T-helper 2 cell treated with Interferon-gamma antibody and Interleukin-4, amounts not matched to agents 5 μg/mL and 100 μg/mL, for 36 hours (primary cell): ENCODE measurements around the gene SNED1.

Source experiments
- DNase-seq: peaks from one replicate; pipeline ENCODE4 v3.0.0; 2021; ENCODE audit warnings: low spot score
- H3K27ac Mint-ChIP-seq: one replicate; pipeline ENCODE4 v1.8.0; 2021; ENCODE audit warnings: mild to moderate bottlenecking, mixed read lengths
- H3K27me3 Mint-ChIP-seq: one replicate; pipeline ENCODE4 v1.8.0; 2021; ENCODE audit warnings: low read depth, mixed read lengths
- H3K36me3 Mint-ChIP-seq: one replicate; pipeline ENCODE4 v1.8.0; 2021; ENCODE audit warnings: low read depth, mixed read lengths
- H3K4me1 Mint-ChIP-seq: one replicate; pipeline ENCODE4 v1.8.0; 2021; ENCODE audit warnings: low read depth, mixed read lengths
- H3K4me3 Mint-ChIP-seq: one replicate; pipeline ENCODE4 v1.8.0; 2022; ENCODE audit warnings: mild to moderate bottlenecking, moderate library complexity, mixed read lengths
- H3K9me3 Mint-ChIP-seq: one replicate; pipeline ENCODE4 v1.8.0; 2021; ENCODE audit warnings: mixed read lengths

The SNED1 gene

GRCh38 chr2:241038374-241039180 is 40.2 kb downstream of the SNED1 start:
- Mint-ChIP-seq H3K9me3 (no peaks in the 10 kb centered on the region), H3K36me3 (peaks cover 17% of the 10 kb centered on the region), H3K27me3 (peaks cover 11% of the 10 kb centered on the region), H3K27ac (no peak overlapping the region), H3K4me1 (peaks cover 39% of the 10 kb centered on the region), H3K4me3 (peak overlapping the region; percentile 89)
- no peak for DNase-seq

- Mint-ChIP-seq H3K27me3 (peaks cover 18% of the 10 kb centered on the region), H3K4me1 (peaks cover 39% of the 10 kb centered on the region), H3K36me3 (peaks cover 17% of the 10 kb centered on the region), H3K27ac (peak overlapping the region; percentile 31), H3K4me3 (peak overlapping the region; percentile 38), H3K9me3 (no peaks in the 10 kb centered on the region)
- DNase-seq, result no peak
Measured at GRCh38 chr2:241039416-241039815, 41.0 kb downstream of the SNED1 start.

GRCh38 chr2:241040081-241040803 is 41.8 kb downstream of the SNED1 start:
- Mint-ChIP-seq H3K27me3 (peaks cover 18% of the 10 kb centered on the region), H3K36me3 (peaks cover 17% of the 10 kb centered on the region), H3K4me1 (peaks cover 39% of the 10 kb centered on the region), H3K27ac (no peak overlapping the region), H3K4me3 (peak overlapping the region; percentile 29), H3K9me3 (no peaks in the 10 kb centered on the region)
- DNase-seq, result no peak

- Mint-ChIP-seq H3K4me3 (peak overlapping the region; percentile 4), H3K4me1 (peaks cover 39% of the 10 kb centered on the region), H3K9me3 (no peaks in the 10 kb centered on the region), H3K27ac (no peak overlapping the region), H3K27me3 (peaks cover 18% of the 10 kb centered on the region), H3K36me3 (peaks cover 17% of the 10 kb centered on the region)
- no peak for DNase-seq
Measured at GRCh38 chr2:241041589-241042158, 43.3 kb downstream of the SNED1 start.

GRCh38 chr2:241043581-241043980 is 45.2 kb downstream of the SNED1 start:
- DNase-seq, result no peak
- Mint-ChIP-seq H3K9me3 (no peaks in the 10 kb centered on the region), H3K27me3 (peaks cover 18% of the 10 kb centered on the region), H3K4me3 (no peak overlapping the region), H3K36me3 (peaks cover 16% of the 10 kb centered on the region), H3K27ac (no peak overlapping the region), H3K4me1 (peaks cover 31% of the 10 kb centered on the region)

- Mint-ChIP-seq H3K27me3 (peaks cover 16% of the 10 kb centered on the region), H3K9me3 (no peaks in the 10 kb centered on the region), H3K27ac (no peak overlapping the region), H3K36me3 (peaks cover 6% of the 10 kb centered on the region), H3K4me3 (no peak overlapping the region), H3K4me1 (peaks cover 7% of the 10 kb centered on the region)
- no peak for DNase-seq
Measured at GRCh38 chr2:241047253-241048010, 49.0 kb downstream of the SNED1 start.

- no peak for DNase-seq
- no peaks in the 10 kb centered on the region for H3K4me1 Mint-ChIP-seq
- H3K27me3 Mint-ChIP-seq, result peaks cover 8% of the 10 kb centered on the region
- H3K27ac Mint-ChIP-seq, result no peak overlapping the region
- no peak overlapping the region for H3K4me3 Mint-ChIP-seq
- peaks cover under 1% of the 10 kb centered on the region for H3K36me3 Mint-ChIP-seq
- H3K9me3 Mint-ChIP-seq, result no peaks in the 10 kb centered on the region
Measured at GRCh38 chr2:241048149-241048948, 49.9 kb downstream of the SNED1 start.

GRCh38 chr2:241048949-241049343 is 50.5 kb downstream of the SNED1 start:
- Mint-ChIP-seq H3K4me1 (no peaks in the 10 kb centered on the region), H3K27ac (no peak overlapping the region), H3K9me3 (no peaks in the 10 kb centered on the region), H3K36me3 (no peaks in the 10 kb centered on the region), H3K4me3 (no peak overlapping the region), H3K27me3 (peaks cover 3% of the 10 kb centered on the region)
- no peak for DNase-seq

- no peaks in the 10 kb centered on the region for H3K27me3 Mint-ChIP-seq
- no peaks in the 10 kb centered on the region for H3K9me3 Mint-ChIP-seq
- no peak overlapping the region for H3K27ac Mint-ChIP-seq
- no peak for DNase-seq
- no peaks in the 10 kb centered on the region for H3K36me3 Mint-ChIP-seq
- H3K4me3 Mint-ChIP-seq, result no peak overlapping the region
- no peaks in the 10 kb centered on the region for H3K4me1 Mint-ChIP-seq
Measured at GRCh38 chr2:241049739-241050623, 51.6 kb downstream of the SNED1 start.

GRCh38 chr2:241050624-241051577 is 52.5 kb downstream of the SNED1 start:
- no peak overlapping the region for H3K27ac Mint-ChIP-seq
- H3K9me3 Mint-ChIP-seq, result no peaks in the 10 kb centered on the region
- H3K36me3 Mint-ChIP-seq, result no peaks in the 10 kb centered on the region

GRCh38 chr2:241051578-241052487 is 53.4 kb downstream of the SNED1 start:
- Mint-ChIP-seq H3K27me3 (no peaks in the 10 kb centered on the region), H3K36me3 (no peaks in the 10 kb centered on the region), H3K4me3 (no peak overlapping the region), H3K4me1 (no peaks in the 10 kb centered on the region), H3K9me3 (no peaks in the 10 kb centered on the region), H3K27ac (no peak overlapping the region)
- no peak for DNase-seq

More at GRCh38 chr2:241050624-241051577, 52.5 kb downstream of the SNED1 start:
- H3K27me3 Mint-ChIP-seq, result no peaks in the 10 kb centered on the region
- DNase-seq, result no peak
- no peak overlapping the region for H3K4me3 Mint-ChIP-seq
- H3K4me1 Mint-ChIP-seq, result no peaks in the 10 kb centered on the region
